A549 treated with CORT108297 at 1 μM for 4 hours (cell line): ENCODE data around the gene MBOAT7. TPM values are rescaled to one million over a fixed set of nuclear protein-coding genes. Genes with fewer than 3 reads are reported as not detected.

Experiments used
- total RNA-seq: library from RNA; stranded (reverse); fragments of 200-300 nt; extraction: Qiagen RNA extraction; gene quantifications from 5 replicates; pipeline ENCODE4 v1.2.3, GENCODE V29; 2022

Gene MBOAT7
- total RNA-seq = 121 to 181 TPM (median 160 TPM) in 5 replicates

GRCh38 chr19:54189145-54189734 lies at the start of gene MBOAT7:
Gene MBOAT7, minus strand, starts transcription at chr19:54189580. Its CDS starts 1,072 bp downstream, at chr19:54188508.

GRCh38 chr19:54222474-54223276 lies 33.3 kb upstream of the MBOAT7 start, which contains the start of gene LILRB3:
Gene LILRB3, minus strand, starts transcription at chr19:54223007. Its CDS starts 31 bp downstream, at chr19:54222976.

GRCh38 chr19:54191011-54191810 lies 1.8 kb upstream of the MBOAT7 start, which contains the start of gene TSEN34:
Gene TSEN34, plus strand, starts transcription at chr19:54191308. Its CDS starts 57 bp downstream, at chr19:54191365.

GRCh38 chr19:54172471-54173358 lies 16.7 kb downstream of the MBOAT7 start, which contains the start of gene TMC4:
Gene TMC4, minus strand, starts transcription at chr19:54173160. Its CDS starts 43 bp downstream, at chr19:54173117.

GRCh38 chr19:54159352-54160181 lies 29.8 kb downstream of the MBOAT7 start, which contains the start of gene LENG1:
Gene LENG1, minus strand, starts transcription at chr19:54159721. Its CDS starts 26 bp downstream, at chr19:54159695.

GRCh38 chr19:54137699-54138488 lies 51.5 kb downstream of the MBOAT7 start, which contains the start of gene CNOT3:
Gene CNOT3, plus strand, starts transcription at chr19:54137762. Its CDS starts 5,217 bp downstream, at chr19:54142979.

Other genes with a start within 250 kb of the MBOAT7 start
- 0.90 to 1.4 TPM (median 1.4 TPM) in 5 replicates for gene CACNG8, start 226.6 kb downstream of the MBOAT7 start, total RNA-seq
- gene CACNG6, start 197.9 kb downstream of the MBOAT7 start, total RNA-seq = 8.5 to 13.8 TPM (median 13.2 TPM) in 5 replicates
- 0.36 to 0.93 TPM (median 0.50 TPM) in 5 replicates for gene VSTM1, start 125.7 kb downstream of the MBOAT7 start, total RNA-seq
- not detected in 5 replicates for gene TARM1, start 108.2 kb downstream of the MBOAT7 start, total RNA-seq
- 0.30 to 0.57 TPM (median 0.36 TPM) in 5 replicates for gene OSCAR, start 88.8 kb downstream of the MBOAT7 start, total RNA-seq
- gene NDUFA3, start 86.7 kb downstream of the MBOAT7 start, total RNA-seq = 208 to 257 TPM (median 223 TPM) in 5 replicates
- gene TFPT, start 73.9 kb downstream of the MBOAT7 start, total RNA-seq = 20.8 to 25.0 TPM (median 21.5 TPM) in 5 replicates
- gene PRPF31, start 73.8 kb downstream of the MBOAT7 start, total RNA-seq = 111 to 121 TPM (median 116 TPM) in 5 replicates
- 54.2 to 70.0 TPM (median 69.5 TPM) in 5 replicates for gene CNOT3, start 51.8 kb downstream of the MBOAT7 start, total RNA-seq
- gene LENG1, start 29.9 kb downstream of the MBOAT7 start, total RNA-seq = 7.5 to 9.4 TPM (median 8.5 TPM) in 5 replicates
- 1.0 to 1.7 TPM (median 1.2 TPM) in 5 replicates for gene TMC4, start 16.4 kb downstream of the MBOAT7 start, total RNA-seq
- gene TSEN34, start 1.7 kb upstream of the MBOAT7 start, total RNA-seq = 77.8 to 137 TPM (median 131 TPM) in 5 replicates
- gene RPS9, start 11.3 kb upstream of the MBOAT7 start, total RNA-seq = 2,162 to 2,522 TPM (median 2,268 TPM) in 5 replicates
- 0.06 to 0.25 TPM (median 0.09 TPM) in 3 of 5 replicates, not detected in the others for gene LILRB3, start 33.4 kb upstream of the MBOAT7 start, total RNA-seq
- gene LILRA6, start 53.2 kb upstream of the MBOAT7 start, total RNA-seq = 0.06 TPM in 1 of 5 replicates, not detected in the others
- gene LILRB5, start 67.7 kb upstream of the MBOAT7 start, total RNA-seq = 0.03 to 0.06 TPM in 2 of 5 replicates, not detected in the others
- gene LILRB2, start 91.5 kb upstream of the MBOAT7 start, total RNA-seq = 0.05 to 0.13 TPM (median 0.09 TPM) in 3 of 5 replicates, not detected in the others
- gene LILRA5, start 123.6 kb upstream of the MBOAT7 start, total RNA-seq = not detected in 5 replicates
- gene LILRA4, start 149.6 kb upstream of the MBOAT7 start, total RNA-seq = 0.13 TPM in 1 of 5 replicates, not detected in the others
- not detected in 5 replicates for gene LAIR1, start 175.4 kb upstream of the MBOAT7 start, total RNA-seq
- gene TTYH1, start 225.9 kb upstream of the MBOAT7 start, total RNA-seq = 0.07 to 0.27 TPM (median 0.20 TPM) in 3 of 5 replicates, not detected in the others